GM21528 (cell line): ENCODE data around the gene CAMSAP3.

Source experiments
- ATAC-seq: cut with Tn5 transposase; IDR thresholded peaks from one replicate; pipeline ENCODE4 v1.9.1; 2021; ENCODE audit warnings: mild to moderate bottlenecking, moderate library complexity; ENCODE audit not compliant: unreplicated experiment, low FRiP score

The CAMSAP3 gene

DNA sequence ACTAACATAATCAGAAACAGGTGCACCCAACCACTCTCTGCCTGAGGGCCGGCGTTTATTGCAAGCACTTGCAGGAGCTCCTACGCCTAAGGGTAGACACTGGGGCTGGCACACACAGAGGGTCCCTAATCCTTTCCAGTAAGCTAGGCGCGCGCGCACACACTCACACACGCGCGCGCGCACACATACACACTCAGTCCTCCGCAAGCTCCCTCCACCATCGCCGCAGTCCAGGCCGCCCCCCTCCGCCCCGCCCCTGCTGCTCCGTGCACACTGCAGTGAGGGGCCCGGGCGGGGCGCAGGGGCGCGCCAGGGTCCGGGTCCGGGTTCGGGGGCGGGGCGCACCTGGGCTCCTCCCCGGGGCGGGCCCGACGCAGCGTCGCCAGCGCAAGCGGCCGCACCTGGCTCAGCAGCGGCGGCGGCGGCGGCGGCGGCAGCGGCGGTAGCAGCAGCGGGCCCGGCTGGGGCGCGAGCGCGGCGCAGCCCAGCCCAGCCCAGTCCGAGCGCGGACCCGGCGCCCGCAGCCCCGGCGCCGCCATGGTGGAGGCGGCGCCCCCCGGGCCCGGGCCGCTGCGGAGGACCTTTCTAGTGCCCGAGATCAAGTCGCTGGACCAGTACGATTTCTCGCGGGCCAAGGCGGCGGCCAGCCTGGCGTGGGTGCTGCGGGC lies at the start of gene CAMSAP3:
Gene CAMSAP3 (plus strand): TSS at position 398 of the 668 bp plus-strand sequence. CDS start 140 bp downstream, at position 538.
- no peak for ATAC-seq

GRCh38 chr19:7545904-7546303 lies 49.8 kb upstream of the CAMSAP3 start:
- ATAC-seq, result no peak

GRCh38 chr19:7547159-7547558 lies 48.5 kb upstream of the CAMSAP3 start:
- ATAC-seq, result no peak

- ATAC-seq, result no peak
Measured at GRCh38 chr19:7549429-7550148, 46.1 kb upstream of the CAMSAP3 start.

GRCh38 chr19:7550169-7550770 lies 45.4 kb upstream of the CAMSAP3 start:
- ATAC-seq, result no peak

DNA sequence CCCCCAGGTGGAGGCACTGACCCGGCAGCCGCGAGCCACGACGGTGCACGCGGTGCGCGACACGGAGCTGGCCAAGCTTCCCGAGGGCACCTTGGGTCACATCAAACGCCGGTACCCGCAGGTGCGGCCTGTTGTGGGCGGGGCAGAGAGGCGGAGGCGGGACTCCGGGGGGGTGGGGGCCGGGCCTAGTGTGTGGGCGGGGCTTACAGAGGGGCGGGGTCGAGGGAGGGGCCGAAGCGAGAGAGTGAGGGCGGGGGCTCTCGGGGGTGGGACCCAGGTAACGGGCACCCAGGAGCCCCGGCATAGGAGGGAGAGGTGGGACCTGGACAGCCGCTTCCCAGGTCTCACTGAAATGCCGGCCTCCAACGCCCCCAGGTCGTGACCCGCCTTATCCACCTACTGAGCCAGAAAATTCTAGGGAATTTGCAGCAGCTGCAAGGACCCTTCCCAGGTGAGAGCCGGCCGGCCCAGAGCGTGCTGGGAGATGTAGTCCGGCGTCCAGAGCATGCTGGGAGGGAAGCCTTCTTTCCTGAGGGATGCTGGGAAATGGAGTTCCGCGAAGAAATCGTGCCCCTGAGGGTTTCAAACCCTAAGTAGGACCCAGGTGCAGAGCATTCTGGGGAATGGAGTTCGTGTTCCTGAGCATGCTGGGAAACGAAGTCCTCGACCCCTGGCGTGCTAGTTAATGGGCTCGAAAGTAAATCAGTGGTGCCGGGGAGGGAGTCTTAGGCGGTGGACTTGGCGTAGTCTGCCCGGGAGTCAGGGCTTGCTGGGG lies 44.5 kb upstream of the CAMSAP3 start:
- no peak for ATAC-seq

- no peak for ATAC-seq
Measured at GRCh38 chr19:7552781-7553180, 42.9 kb upstream of the CAMSAP3 start.

DNA sequence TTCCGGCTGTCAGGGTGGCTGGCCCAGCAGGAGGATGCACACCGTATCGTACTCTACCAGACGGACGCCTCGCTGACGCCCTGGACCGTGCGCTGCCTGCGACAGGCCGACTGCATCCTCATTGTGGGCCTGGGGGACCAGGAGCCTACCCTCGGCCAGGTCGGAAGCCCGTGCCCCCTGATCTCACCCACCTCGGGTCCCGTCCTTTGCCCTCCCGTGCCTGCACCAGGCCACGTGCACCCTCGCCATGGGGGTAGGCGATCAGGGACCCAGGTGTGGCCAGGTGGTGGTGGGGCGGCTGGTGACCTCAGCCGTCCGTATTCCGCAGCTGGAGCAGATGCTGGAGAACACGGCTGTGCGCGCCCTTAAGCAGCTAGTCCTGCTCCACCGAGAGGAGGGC lies 41.1 kb upstream of the CAMSAP3 start:
- ATAC-seq, result no peak

GRCh38 chr19:7554990-7555864 lies 40.4 kb upstream of the CAMSAP3 start:
- no peak for ATAC-seq

- ATAC-seq, result no peak
Measured at GRCh38 chr19:7556696-7557315, 38.9 kb upstream of the CAMSAP3 start.

DNA sequence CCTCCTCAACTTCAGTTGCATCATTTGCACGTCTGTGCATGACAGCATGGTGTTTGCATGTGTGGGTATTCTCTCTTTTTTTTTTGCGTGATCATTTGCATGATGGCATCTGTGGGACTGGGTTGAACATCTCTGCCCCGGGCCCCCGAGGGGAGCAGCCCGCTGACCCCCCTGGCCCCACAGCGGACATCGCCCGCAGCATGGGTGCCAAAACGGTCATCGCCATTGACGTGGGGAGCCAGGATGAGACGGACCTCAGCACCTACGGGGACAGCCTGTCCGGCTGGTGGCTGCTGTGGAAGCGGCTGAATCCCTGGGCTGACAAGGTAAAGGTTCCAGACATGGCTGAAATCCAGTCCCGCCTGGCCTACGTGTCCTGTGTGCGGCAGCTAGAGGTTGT lies 37.0 kb upstream of the CAMSAP3 start:
- no peak for ATAC-seq

DNA sequence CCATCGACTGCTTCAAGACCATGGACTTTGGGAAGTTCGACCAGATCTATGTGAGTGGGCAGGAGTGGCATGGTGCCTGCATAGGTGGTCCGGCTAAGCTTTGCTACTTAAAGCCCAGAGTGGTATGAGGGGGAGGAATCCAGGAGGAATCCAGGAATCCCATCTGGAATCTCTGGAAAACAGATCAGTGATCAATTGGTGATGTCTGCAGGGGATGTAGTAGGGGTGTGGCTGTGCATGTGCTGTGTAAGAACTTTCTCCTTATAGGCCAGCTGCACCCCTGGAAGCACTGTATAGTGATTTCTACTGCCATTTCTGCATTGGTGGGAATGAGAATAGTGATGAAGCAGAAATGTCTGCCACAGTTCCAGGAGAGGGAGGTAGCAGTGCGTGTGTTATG lies 36.6 kb upstream of the CAMSAP3 start:
- ATAC-seq, result no peak

GRCh38 chr19:7560255-7560654 lies 35.4 kb upstream of the CAMSAP3 start:
- ATAC-seq, result no peak

- ATAC-seq, result no peak
Measured at GRCh38 chr19:7561325-7561724, 34.3 kb upstream of the CAMSAP3 start.

DNA sequence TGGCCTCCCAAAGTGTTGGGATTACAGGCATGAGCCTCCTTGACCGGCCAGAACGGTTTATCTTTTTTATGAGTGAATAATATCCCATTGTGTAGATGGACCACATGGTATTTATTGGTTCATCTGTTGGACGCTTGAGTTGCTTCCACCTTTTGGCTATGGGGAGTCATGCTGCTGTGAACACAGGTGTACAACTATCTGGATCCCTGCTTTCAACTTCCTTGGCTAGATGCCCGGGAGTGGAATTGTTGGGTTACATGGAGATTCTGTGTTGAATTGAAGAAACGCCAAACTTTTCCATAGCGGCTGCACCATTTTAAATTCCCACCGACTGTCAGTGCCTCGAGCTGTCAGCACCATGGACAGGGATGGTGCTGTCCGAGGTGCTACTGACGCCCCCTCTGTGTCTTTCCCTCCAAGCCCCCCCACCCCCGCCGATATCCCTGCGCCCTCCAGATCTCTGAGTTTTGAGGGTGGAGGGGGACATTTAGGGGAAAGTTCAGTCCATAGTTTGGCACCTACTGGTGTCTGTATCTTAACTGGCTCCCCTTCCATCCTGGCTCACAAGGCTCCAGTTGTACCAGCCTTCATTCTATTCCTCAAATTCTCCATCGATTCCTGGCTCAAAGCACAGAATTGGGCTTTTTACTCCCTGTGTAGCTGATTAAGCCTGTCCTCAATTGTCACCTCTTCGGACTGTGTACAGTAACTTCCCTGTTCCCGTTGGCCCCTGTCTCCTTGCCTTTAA lies 32.8 kb upstream of the CAMSAP3 start:
- ATAC-seq, result no peak

DNA sequence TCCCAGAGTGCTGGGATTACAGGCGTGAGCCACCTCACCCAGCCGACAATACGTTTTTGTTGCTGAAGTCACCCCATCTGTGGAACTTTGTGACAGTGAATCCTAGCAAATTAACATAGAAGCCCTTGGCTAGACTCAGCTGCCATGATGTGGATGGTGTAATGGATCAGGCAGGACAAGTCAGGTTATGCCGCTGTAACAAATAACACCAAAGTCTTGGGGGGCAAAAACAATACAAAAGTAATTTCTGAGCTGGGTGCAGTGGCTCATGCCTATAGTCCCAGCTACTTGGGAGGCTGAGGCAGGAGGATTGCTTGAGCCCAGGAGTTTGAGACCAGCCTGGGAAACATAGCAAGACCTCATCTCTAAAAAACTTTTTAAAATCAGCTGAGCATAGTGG lies 30.8 kb upstream of the CAMSAP3 start:
- no peak for ATAC-seq

- no peak for ATAC-seq
Measured at GRCh38 chr19:7565332-7565731, 30.3 kb upstream of the CAMSAP3 start.

DNA sequence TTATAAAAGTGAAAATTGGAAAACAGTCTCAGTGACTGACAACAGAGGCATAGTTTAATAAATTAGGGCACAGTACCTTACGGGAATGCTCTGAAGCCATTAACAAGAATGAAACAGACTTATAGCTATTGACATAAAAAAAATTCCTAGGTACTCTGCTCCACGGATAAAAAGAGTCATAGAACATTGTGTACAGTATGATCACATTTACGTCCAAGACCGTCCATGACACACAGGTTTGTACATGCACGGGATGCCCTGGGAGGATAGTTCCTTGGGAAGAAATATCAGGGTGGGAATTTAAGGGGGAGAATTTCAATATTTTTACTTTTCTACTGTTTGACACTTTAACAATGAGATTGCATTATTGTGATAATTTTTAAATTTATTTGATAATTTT lies 24.9 kb upstream of the CAMSAP3 start:
- ATAC-seq, result no peak

- no peak for ATAC-seq
Measured at GRCh38 chr19:7575434-7576040, 20.1 kb upstream of the CAMSAP3 start.
